Measurements from ENCODE around the gene KATNB1.

DNA sequence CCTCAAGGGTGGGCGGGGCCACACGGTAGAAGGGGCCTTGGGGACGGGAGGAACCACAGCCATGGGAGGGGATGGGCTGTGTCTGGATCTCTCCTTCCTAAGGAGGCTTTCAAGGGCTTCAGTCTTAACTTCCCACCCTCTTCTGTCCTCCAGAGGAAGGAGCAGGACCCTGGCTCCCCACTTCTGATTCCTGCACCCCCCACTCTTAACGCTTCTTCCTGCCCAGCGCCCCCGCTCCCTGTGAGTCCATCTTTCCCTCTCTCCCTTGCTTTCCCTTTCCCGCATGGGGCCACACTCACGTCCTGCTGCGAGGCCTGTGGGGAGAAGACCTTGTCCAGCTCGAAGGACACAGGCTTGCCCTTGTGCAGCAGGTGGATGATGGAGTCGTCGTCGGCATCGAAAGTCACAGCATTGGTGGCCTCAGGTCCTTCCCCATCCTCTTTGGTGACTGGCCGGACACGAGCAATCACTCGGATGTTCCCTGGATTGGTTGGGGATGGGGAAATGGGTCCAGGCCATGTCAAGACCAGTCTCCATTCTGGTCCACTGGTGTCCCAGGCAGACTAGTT lies 29.7 kb downstream of the KATNB1 start:
- TF ChIP-seq, protein P1, sequence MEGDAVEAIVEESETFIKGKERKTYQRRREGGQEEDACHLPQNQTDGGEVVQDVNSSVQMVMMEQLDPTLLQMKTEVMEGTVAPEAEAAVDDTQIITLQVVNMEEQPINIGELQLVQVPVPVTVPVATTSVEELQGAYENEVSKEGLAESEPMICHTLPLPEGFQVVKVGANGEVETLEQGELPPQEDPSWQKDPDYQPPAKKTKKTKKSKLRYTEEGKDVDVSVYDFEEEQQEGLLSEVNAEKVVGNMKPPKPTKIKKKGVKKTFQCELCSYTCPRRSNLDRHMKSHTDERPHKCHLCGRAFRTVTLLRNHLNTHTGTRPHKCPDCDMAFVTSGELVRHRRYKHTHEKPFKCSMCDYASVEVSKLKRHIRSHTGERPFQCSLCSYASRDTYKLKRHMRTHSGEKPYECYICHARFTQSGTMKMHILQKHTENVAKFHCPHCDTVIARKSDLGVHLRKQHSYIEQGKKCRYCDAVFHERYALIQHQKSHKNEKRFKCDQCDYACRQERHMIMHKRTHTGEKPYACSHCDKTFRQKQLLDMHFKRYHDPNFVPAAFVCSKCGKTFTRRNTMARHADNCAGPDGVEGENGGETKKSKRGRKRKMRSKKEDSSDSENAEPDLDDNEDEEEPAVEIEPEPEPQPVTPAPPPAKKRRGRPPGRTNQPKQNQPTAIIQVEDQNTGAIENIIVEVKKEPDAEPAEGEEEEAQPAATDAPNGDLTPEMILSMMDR (IDR thresholded peaks at IDR 0.05): no peak
- no peak for TF ChIP-seq POLR2A (IDR thresholded peaks at IDR 0.05)

Measured in lower leg skin (tissue), 3 donors.